Activated naive CD4-positive, alpha-beta T cell treated with anti-CD3 and anti-CD28 coated beads for 36 hours (primary cell): ENCODE results near the gene GOLGA6B. TPM values are rescaled to one million over a fixed set of nuclear protein-coding genes. Genes with fewer than 3 reads are reported as not detected.

ENCODE experiments used
- total RNA-seq, 2 experiments: library from RNA; stranded (reverse); gene quantifications; one replicate each; pipeline ENCODE4 v1.2.3, GENCODE V29; 2021

The GOLGA6B gene
- total RNA-seq, 2 experiments from 2014 or later: not detected

Other genes starting within 250 kb of the GOLGA6B start
- gene ARIH1, start 180.4 kb upstream of the GOLGA6B start, total RNA-seq: 100 to 1,000 TPM; 174 to 183 TPM
- gene HIGD2B, start 31.5 kb downstream of the GOLGA6B start, total RNA-seq: under 1 TPM; 0.19 to 0.27 TPM
- 10 to 100 TPM; 16.3 to 17.4 TPM for gene BBS4, start 31.5 kb downstream of the GOLGA6B start, total RNA-seq
- 10 to 100 TPM; 41.4 to 43.6 TPM for gene ADPGK, start 129.1 kb downstream of the GOLGA6B start, total RNA-seq